Measurements from ENCODE around the gene ADAP1.
A peak's percentile ranks its signal among the peaks of the same experiment; 100 is the strongest.

ADAP1 gene

DNA sequence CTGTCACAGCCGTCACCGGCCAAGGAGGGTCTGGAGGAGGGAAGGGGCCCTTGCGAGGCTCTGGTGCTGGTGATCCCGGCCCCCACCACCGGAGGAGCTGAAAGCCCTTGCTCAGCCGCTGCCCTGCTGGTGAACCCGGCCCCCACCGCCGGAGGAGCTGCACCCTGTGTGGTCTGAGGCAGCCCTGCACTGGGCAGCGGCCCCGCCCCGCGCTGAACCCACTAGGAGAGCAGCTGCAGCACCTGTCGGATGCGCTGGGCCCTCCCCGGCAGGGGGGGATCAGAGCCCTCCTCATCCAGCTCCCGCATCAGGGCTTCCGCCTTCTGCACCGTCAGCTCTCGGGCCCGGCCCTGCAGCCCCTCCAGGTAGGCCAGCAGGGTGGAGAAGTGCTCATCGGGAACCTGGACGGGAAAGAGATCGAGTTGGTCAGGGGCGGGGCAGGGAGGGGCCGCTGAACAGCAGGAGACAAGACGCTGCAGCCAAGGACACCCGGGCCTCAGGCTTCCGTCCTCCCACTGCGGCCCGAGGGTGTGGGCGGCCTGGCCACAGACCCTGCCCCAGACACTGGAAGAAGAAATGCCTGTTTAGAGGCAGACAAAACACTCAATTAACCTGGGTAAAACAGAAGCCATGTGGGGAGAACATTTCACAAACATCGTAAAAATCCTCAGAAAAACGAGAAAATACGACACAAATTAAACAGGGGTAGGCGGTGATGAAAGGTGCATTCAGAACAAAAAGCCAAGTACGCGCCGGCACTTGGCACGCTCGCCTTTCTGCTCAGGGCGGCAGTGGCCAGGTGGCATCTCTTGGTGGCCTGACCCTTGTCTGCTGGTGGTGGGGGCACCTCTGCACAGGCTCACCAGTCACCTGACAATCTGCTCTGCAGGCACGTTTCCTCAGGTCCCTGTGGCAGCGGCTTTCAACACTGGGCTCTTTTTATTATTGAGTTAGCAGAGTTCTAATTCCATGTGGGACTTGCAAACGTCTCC, 43.2 kb upstream of the ADAP1 start:
- TF ChIP-seq CTCF (IDR thresholded peaks at IDR 0.05; ENCODE audit: low read depth, low read length) = peak; percentile 5; the same call in 1 of the 2 replicates
- DNase-seq = no peak
- H3K4me3 ChIP-seq (ENCODE audit: low read depth, low read length) = no peak overlapping the region
- H3K27me3 ChIP-seq = no peaks in the 10 kb centered on the region
- H3K9me3 ChIP-seq = no peaks in the 10 kb centered on the region
- peaks cover 27% of the 10 kb centered on the region for H3K36me3 ChIP-seq
- peaks cover 3% of the 10 kb centered on the region; the same call in 1 of the 2 replicates for H3K4me1 ChIP-seq

DNA sequence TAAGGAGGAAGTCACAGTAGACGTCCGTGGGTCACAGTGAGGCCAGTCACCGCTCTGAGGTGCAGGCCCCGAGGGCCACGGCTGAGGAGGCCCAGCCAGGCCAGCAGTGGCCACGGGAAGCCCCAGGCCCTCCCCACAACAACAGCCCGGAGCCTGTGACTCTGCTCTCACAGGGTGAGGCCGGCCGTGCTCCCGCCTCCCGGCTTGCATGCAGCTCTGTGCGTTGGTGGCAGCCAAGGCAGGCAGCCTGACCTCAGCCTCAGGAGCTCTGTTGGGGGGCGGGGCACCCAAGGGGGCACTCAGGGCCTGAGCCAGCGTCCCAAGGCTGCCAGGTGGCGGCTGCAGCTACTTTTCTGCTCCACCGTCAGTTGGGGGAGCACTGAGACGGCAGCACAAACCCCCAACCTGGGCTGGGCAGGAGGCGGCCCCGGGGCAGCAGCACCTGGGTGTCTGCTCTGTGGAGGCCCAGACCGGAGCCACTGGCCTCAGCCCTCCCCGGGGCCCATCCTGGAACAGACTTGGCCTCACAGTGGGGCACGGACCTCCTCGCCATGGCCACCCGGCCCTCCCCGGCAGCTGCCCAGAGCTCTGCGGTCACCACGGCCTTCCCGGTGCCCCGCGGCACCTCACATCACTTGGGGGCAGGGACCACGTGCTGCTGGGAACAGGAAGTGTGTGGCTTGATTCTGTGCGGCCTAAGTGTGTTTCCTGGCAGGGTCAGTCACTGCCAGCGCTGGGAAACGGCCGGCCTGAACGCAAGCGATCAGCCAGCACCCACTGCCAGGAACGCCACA, 41.8 kb upstream of the ADAP1 start:
- TF ChIP-seq CTCF (IDR thresholded peaks at IDR 0.05; ENCODE audit: low read depth, low read length) = no peak
- peaks cover 3% of the 10 kb centered on the region; the same call in 1 of the 2 replicates for H3K4me1 ChIP-seq
- DNase-seq = no peak
- no peaks in the 10 kb centered on the region for H3K9me3 ChIP-seq
- H3K4me3 ChIP-seq (ENCODE audit: low read depth, low read length) = no peak overlapping the region
- peaks cover 27% of the 10 kb centered on the region for H3K36me3 ChIP-seq
- no peaks in the 10 kb centered on the region for H3K27me3 ChIP-seq

DNA sequence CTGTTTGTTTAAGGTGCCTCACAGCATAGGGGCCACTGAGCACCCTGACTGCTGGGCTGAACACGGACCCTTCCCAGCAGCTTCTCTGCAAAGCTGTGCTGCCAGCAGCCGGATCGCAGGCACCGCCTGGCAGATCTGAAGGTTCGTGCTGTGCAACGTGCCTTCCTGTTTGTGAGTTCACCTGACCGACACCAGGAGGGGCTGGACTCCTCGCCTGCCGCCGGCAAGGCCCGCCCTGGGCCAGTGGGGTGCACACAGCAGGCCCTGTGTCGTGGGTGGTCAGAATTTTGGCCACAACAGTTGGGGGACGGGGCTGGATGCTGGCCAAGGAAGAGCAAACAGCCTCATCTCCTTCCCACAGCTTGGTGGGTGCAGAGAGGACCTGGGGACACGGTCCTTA, 41.1 kb upstream of the ADAP1 start:
- Histone ChIP-seq H3K9me3 (no peaks in the 10 kb centered on the region), H3K4me1 (peaks cover 3% of the 10 kb centered on the region; the same call in 1 of the 2 replicates), H3K27me3 (no peaks in the 10 kb centered on the region), H3K4me3 (ENCODE audit: low read depth, low read length) (no peak overlapping the region), H3K36me3 (peaks cover 27% of the 10 kb centered on the region)
- no peak for TF ChIP-seq CTCF (IDR thresholded peaks at IDR 0.05; ENCODE audit: low read depth, low read length)
- DNase-seq = no peak

GRCh38 chr7:994592-995308, 40.3 kb upstream of the ADAP1 start:
- peaks cover 25% of the 10 kb centered on the region for H3K36me3 ChIP-seq
- H3K4me1 ChIP-seq = peaks cover 3% of the 10 kb centered on the region; the same call in 1 of the 2 replicates
- H3K9me3 ChIP-seq = no peaks in the 10 kb centered on the region
- no peaks in the 10 kb centered on the region for H3K27me3 ChIP-seq
- no peak for DNase-seq
- no peak for TF ChIP-seq CTCF (IDR thresholded peaks at IDR 0.05; ENCODE audit: low read depth, low read length)
- no peak overlapping the region for H3K4me3 ChIP-seq (ENCODE audit: low read depth, low read length)

DNA sequence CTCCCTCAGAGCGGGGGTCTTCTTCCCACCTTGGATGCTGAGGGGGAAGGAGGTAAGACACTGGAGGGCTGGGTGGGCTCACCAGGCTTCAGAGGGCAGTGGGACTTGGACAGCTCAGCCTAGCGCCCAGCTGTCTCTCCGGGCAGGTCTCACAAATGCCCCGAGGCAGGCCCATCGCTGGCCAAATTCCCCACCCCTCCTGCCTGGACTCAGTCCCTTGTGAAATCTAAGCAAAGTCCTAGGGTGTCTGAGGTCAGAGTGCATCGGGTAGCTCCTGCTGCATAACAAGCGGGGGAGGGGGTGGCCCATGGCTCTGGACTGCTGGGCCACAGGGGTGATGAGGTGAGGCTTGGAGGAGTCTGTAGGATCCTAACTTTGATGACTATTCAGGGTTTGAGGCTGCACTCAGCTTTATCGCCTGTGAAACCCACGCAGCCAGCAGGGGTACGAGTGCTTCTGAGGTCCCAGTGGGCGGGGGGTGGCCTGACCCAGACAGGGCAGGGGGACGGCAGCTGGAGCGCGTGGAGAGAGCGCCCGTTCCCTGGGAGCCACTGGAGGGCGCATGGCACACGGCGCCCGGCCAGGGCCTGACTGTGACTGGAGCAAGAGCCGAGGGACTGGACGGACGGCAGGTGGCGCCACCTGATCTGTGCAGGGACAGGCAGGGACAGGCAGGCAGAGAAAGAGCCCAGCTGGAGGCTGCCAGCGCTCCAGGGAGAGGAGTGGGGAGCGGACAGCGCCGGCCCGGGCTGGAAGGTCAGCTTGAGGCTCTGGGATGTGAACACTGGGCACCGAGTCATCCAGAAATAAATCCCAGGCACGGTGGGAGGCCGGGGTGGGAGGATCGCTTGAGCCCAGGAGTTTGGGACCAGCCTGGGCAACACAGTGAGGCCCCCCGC, 38.5 kb upstream of the ADAP1 start:
- peak; percentile 99 for TF ChIP-seq CTCF (IDR thresholded peaks at IDR 0.05; ENCODE audit: low read depth, low read length)
- DNase-seq = peak; percentile 99
- Histone ChIP-seq H3K9me3 (no peaks in the 10 kb centered on the region), H3K27me3 (no peaks in the 10 kb centered on the region), H3K4me1 (peaks cover 15% of the 10 kb centered on the region), H3K4me3 (ENCODE audit: low read depth, low read length) (no peak overlapping the region), H3K36me3 (peaks cover 17% of the 10 kb centered on the region)
